ENCODE results near the gene LRTM2. TPM values are rescaled to one million over a fixed set of nuclear protein-coding genes. Genes with fewer than 3 reads are reported as not detected.

Gene LRTM2
- total RNA-seq, 1 donor from 2014 or later = 14.6 TPM

DNA sequence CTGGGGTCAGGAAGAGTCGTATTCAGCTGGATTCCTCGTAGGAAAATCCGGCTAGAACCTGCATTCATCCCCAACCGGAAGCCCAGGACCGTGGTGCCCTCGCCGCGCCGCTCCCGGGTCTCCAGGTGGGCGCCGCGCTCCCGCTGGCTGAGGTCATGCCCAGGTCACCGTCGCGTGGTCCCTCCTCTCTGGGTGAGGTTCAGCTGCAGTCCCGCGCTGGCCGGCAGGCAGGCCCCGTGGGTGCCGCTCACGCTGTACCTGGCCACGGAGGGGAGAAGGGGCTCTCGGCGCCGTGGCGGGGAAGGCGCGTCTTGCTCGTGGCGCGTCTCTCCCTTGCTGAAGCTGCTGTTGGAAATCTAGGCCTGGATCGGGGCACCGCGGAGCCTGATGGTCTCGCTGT lies 44.5 kb downstream of the LRTM2 start:
- no peak overlapping the region for H3K4me3 Mint-ChIP-seq (ENCODE audit: unreplicated experiment)
- peaks cover 11% of the 10 kb centered on the region for H3K9me3 Mint-ChIP-seq (ENCODE audit: unreplicated experiment)
- DNase-seq = peak; percentile 10

DNA sequence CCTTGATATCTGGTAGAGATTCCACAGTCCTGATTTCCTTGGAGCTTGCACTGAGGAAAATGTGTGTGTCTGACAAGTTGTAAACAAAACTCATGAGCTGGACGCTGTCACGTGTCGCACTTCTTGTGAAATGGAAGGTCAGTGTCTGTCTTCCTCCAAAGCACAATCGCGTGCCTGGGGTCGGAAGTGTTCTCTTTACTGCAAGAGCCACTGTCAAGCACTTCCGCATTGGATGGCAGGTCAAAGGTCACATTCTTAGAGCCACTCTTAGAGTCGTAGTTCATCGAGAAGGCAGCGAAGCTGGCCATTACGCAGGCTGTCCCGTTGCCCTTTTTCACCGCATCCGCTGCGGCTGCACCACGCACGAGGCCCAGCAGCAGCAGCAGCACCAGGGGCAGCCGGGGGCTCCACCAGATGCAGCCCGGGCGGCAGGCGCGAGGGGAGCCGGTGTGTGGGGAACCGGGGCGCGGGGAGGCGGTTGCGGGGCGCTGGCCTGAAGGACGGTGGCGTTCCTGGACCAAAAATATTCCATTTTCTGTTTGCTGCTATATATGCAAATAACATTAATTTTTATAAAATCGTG lies 45.0 kb downstream of the LRTM2 start:
- no peak overlapping the region for H3K4me3 Mint-ChIP-seq (ENCODE audit: unreplicated experiment)
- peak; percentile 7 for DNase-seq
- no peak overlapping the region for H3K27ac Mint-ChIP-seq (ENCODE audit: unreplicated experiment)
- peaks cover 13% of the 10 kb centered on the region for H3K9me3 Mint-ChIP-seq (ENCODE audit: unreplicated experiment)
- H3K4me1 Mint-ChIP-seq (ENCODE audit: low read depth, unreplicated experiment) = peaks cover 10% of the 10 kb centered on the region
- peaks cover 15% of the 10 kb centered on the region for H3K36me3 Mint-ChIP-seq (ENCODE audit: unreplicated experiment)
- H3K27me3 Mint-ChIP-seq (ENCODE audit: unreplicated experiment) = peaks cover 3% of the 10 kb centered on the region
- TF ChIP-seq, protein P1, sequence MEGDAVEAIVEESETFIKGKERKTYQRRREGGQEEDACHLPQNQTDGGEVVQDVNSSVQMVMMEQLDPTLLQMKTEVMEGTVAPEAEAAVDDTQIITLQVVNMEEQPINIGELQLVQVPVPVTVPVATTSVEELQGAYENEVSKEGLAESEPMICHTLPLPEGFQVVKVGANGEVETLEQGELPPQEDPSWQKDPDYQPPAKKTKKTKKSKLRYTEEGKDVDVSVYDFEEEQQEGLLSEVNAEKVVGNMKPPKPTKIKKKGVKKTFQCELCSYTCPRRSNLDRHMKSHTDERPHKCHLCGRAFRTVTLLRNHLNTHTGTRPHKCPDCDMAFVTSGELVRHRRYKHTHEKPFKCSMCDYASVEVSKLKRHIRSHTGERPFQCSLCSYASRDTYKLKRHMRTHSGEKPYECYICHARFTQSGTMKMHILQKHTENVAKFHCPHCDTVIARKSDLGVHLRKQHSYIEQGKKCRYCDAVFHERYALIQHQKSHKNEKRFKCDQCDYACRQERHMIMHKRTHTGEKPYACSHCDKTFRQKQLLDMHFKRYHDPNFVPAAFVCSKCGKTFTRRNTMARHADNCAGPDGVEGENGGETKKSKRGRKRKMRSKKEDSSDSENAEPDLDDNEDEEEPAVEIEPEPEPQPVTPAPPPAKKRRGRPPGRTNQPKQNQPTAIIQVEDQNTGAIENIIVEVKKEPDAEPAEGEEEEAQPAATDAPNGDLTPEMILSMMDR (IDR thresholded peaks at IDR 0.05; ENCODE audit: partially characterized antibody, unreplicated experiment) = no peak

More for the DNA sequence above, 44.5 kb downstream of the LRTM2 start:
- H3K27me3 Mint-ChIP-seq (ENCODE audit: unreplicated experiment) = peaks cover 3% of the 10 kb centered on the region
- peaks cover 7% of the 10 kb centered on the region for H3K4me1 Mint-ChIP-seq (ENCODE audit: low read depth, unreplicated experiment)
- H3K36me3 Mint-ChIP-seq (ENCODE audit: unreplicated experiment) = peaks cover 15% of the 10 kb centered on the region
- TF ChIP-seq, protein P1 (IDR thresholded peaks at IDR 0.05; ENCODE audit: partially characterized antibody, unreplicated experiment) = no peak
- H3K27ac Mint-ChIP-seq (ENCODE audit: unreplicated experiment) = no peak overlapping the region

DNA sequence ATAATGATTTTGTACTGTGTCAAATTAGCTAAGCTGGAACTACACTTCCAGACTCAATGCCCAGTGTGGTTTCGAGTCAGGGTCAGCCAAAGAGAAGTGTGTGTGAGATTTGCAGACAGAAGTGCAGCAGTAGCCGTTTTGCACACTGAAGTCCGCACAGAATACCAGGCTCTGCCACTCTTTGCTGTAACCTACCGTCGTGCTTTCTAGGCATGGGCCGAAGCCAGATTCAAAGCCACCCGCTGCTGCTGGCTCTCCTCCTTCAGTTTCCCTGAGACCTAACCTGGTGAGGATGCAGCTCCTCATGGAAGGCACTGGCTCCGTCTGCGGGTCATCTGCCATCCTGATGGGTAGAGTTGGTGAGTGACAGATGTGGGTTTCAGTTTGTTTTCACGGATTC lies 48.8 kb downstream of the LRTM2 start:
- Mint-ChIP-seq H3K36me3 (ENCODE audit: unreplicated experiment) (peaks cover 12% of the 10 kb centered on the region), H3K9me3 (ENCODE audit: unreplicated experiment) (peaks cover 26% of the 10 kb centered on the region)

DNA sequence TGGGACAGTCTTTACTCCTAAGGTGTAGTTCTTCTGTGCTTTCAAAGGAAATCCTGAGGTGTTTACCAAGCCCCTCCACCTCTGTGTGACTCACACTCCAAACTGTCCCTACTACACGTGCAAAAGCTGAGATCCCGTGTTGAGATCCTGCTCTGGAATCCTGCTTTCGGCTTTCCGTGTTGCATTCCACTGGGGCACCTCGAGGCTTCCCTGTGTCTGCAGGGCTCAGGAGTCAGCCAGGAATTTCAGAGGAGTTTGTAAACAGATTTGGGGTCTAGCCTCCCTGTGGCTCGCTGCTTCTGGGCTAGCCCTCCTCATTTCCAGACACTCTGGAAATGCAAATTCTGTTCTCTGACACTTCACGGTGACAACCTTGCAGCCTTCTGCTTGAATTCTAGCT lies 49.7 kb downstream of the LRTM2 start:
- Mint-ChIP-seq H3K4me3 (ENCODE audit: unreplicated experiment) (no peak overlapping the region), H3K27me3 (ENCODE audit: unreplicated experiment) (peaks cover 7% of the 10 kb centered on the region), H3K27ac (ENCODE audit: unreplicated experiment) (peak overlapping the region; percentile 67), H3K4me1 (ENCODE audit: low read depth, unreplicated experiment) (peaks cover 47% of the 10 kb centered on the region), H3K9me3 (ENCODE audit: unreplicated experiment) (peaks cover 27% of the 10 kb centered on the region), H3K36me3 (ENCODE audit: unreplicated experiment) (peaks cover 12% of the 10 kb centered on the region)
- TF ChIP-seq, protein P1 (IDR thresholded peaks at IDR 0.05; ENCODE audit: partially characterized antibody, unreplicated experiment) = no peak
- no peak for DNase-seq

More for the DNA sequence above, 48.8 kb downstream of the LRTM2 start:
- H3K4me3 Mint-ChIP-seq (ENCODE audit: unreplicated experiment) = peak overlapping the region; percentile 32
- H3K27ac Mint-ChIP-seq (ENCODE audit: unreplicated experiment) = peak overlapping the region; percentile 71
- TF ChIP-seq, protein P1 (IDR thresholded peaks at IDR 0.05; ENCODE audit: partially characterized antibody, unreplicated experiment) = no peak
- H3K4me1 Mint-ChIP-seq (ENCODE audit: low read depth, unreplicated experiment) = peaks cover 39% of the 10 kb centered on the region
- H3K27me3 Mint-ChIP-seq (ENCODE audit: unreplicated experiment) = peaks cover 6% of the 10 kb centered on the region
- DNase-seq = no peak
